Endothelial cell of umbilical vein (primary cell): ENCODE data around the gene GIMAP1. TPM values are rescaled to one million over a fixed set of nuclear protein-coding genes. Genes with fewer than 3 reads are reported as not detected.
"Not testable (repeated sequence)": the region's sequence is repeated elsewhere in the genome, so short reads cannot be mapped to it uniquely, and the experiment has no call there.

Source experiments
- BruUV-seq: library from RNA; stranded (reverse); fragments of 400-500 nt; replicated peaks from 2 replicates; lab custom pipeline; 2021; lab: Mats Ljungman, UMichigan
- CTCF ChIA-PET: fragments of 300-600, 350-600 bp; sonication (Branson Sonifier 250); formaldehyde crosslinking; loops from one replicate; lab custom pipeline; 2021; ENCODE audit warnings: antibody characterized with exemption, inconsistent platforms; lab: Charles Lee
- POLR2A ChIA-PET: fragments of 300-600, 350-600 bp; sonication (Branson Sonifier 250); formaldehyde crosslinking; loops from one replicate; lab custom pipeline; 2021; ENCODE audit warnings: antibody characterized with exemption, inconsistent platforms; lab: Charles Lee
- DNase-seq: peaks from one replicate; pipeline ENCODE4 v3.0.0-alpha.2; 2011; ENCODE audit warnings: low read depth, low spot score
- FAIRE-seq: peaks from 2 replicates; lab custom pipeline; 2011; peaks lifted over from hg19 to GRCh38; lab: Jason Lieb, UNC
- H2AFZ ChIP-seq: 2 replicates; pipeline ENCODE4 v1.6.0; 2012; ENCODE audit warnings: low read depth, low read length, control low read depth, inconsistent platforms
- H3K27ac ChIP-seq: 2 replicates; pipeline ENCODE4 v1.5.1; 2011; ENCODE audit warnings: low read depth, mild to moderate bottlenecking, control low read depth, low read length, moderate library complexity; ENCODE audit not compliant: insufficient read depth
- H3K27me3 ChIP-seq, 2 experiments: 2 replicates each; pipeline versions ENCODE4 v1.6.0 to v1.6.1; 2011; ENCODE audit warnings: low read length in 2 of 2, mixed read lengths in 1 of 2; ENCODE audit not compliant: control insufficient read depth in 2 of 2, insufficient read depth in 2 of 2
- H3K36me3 ChIP-seq, 2 experiments: 2 replicates in 1 of 2; 3 replicates in 1 of 2; pipeline ENCODE4 v1.5.1; 2011; ENCODE audit warnings: low read length in 2 of 2, mild to moderate bottlenecking in 1 of 2, moderate library complexity in 1 of 2; ENCODE audit not compliant: control insufficient read depth in 2 of 2, insufficient read depth in 2 of 2; ENCODE audit errors: extremely low read depth in 1 of 2
- H3K4me1 ChIP-seq: 3 replicates; pipeline ENCODE4 v1.5.1; 2011; ENCODE audit warnings: mild to moderate bottlenecking, low read length; ENCODE audit not compliant: control insufficient read depth, insufficient read depth; ENCODE audit errors: extremely low read depth
- H3K4me2 ChIP-seq: 2 replicates; pipeline ENCODE4 v1.6.1; 2011; ENCODE audit warnings: low read length, control low read depth, mixed read lengths; ENCODE audit not compliant: insufficient read depth
- H3K4me3 ChIP-seq, 3 experiments: fragments of 200-600 bp in 1 of 3; sonication (generic), shearing (Covaris generic) in 1 of 3; replicated peaks in 1 of 3; 2 replicates each; pipeline ENCODE4 v1.5.1; 2011 to 2016; ENCODE audit warnings: control low read depth in 3 of 3, low read length in 3 of 3, mild to moderate bottlenecking in 2 of 3, inconsistent platforms in 1 of 3, low read depth in 1 of 3, moderate library complexity in 1 of 3; ENCODE audit not compliant: insufficient read depth in 1 of 3
- H3K79me2 ChIP-seq: 2 replicates; pipeline ENCODE4 v1.6.0; 2012; ENCODE audit warnings: low read length, inconsistent platforms; ENCODE audit not compliant: control insufficient read depth, insufficient read depth
- H3K9ac ChIP-seq: replicated peaks from 2 replicates; pipeline ENCODE3; 2011; ENCODE audit warnings: low read length, control low read depth; ENCODE audit not compliant: insufficient read depth; ENCODE audit errors: extremely low read depth
- H3K9me1 ChIP-seq: replicated peaks from 3 replicates; pipeline ENCODE4 v1.6.0; 2011; ENCODE audit warnings: mild to moderate bottlenecking, low read length; ENCODE audit not compliant: control insufficient read depth, insufficient read depth; ENCODE audit errors: extremely low read depth
- H3K9me3 ChIP-seq: replicated peaks from 2 replicates; pipeline ENCODE4 v1.5.1; 2012; ENCODE audit warnings: low read length, inconsistent platforms; ENCODE audit not compliant: control insufficient read depth, insufficient read depth
- H4K20me1 ChIP-seq: replicated peaks from 2 replicates; pipeline ENCODE3; 2011; ENCODE audit warnings: mild to moderate bottlenecking, low read length; ENCODE audit not compliant: control insufficient read depth, insufficient read depth; ENCODE audit errors: extremely low read depth
- GATA2 ChIP-seq: IDR thresholded peaks from 2 replicates; pipeline ENCODE4 v1.7.0; 2011; ENCODE audit warnings: low read depth, mild to moderate bottlenecking, moderate library complexity, mixed read lengths, low read length; ENCODE audit not compliant: insufficient read length, insufficient read depth
- dilution Hi-C: fragments of 300-500 bp; cut with MboI; formaldehyde crosslinking; loops from one replicate; pipeline ENCODE4 v1.15.0; 2019; ENCODE audit warnings: low sequenced_read_pairs; ENCODE audit not compliant: extremely low pct_ligation_motif_present
- intact Hi-C: fragments of 100-400 bp; cut with micrococcal nuclease; formaldehyde crosslinking; loops from one replicate; pipeline ENCODE4 v1.10.0; 2022
- polyA plus RNA-seq, 4 experiments: library from polyadenylated mRNA; depleted of rRNA in 3 of 4; stranded (reverse) in 3 of 4; unstranded in 1 of 4; fragments of >200 nt; gene quantifications; 2 replicates each; pipeline versions ENCODE4 v1.2.1 to v1.2.3, GENCODE V29; 2011 to 2012; ENCODE audit warnings: missing spikeins in 1 of 4
- total RNA-seq: library from RNA; stranded (reverse); gene quantifications from 2 replicates; pipeline ENCODE4 v1.2.3, GENCODE V29; 2021

GIMAP1 gene
- total and polyA plus RNA-seq, 2 donors (not counting 3 experiments of a cell fraction or from before 2014, with no cell fraction given): 10.0 to 11.9 TPM

- peak overlapping the region; percentile 42 for H3K9ac ChIP-seq
- H3K36me3 ChIP-seq, H3K9me1 ChIP-seq, H3K4me3 ChIP-seq, BruUV-seq, H3K79me2 ChIP-seq, dilution Hi-C loops, H2AFZ ChIP-seq, H3K9me3 ChIP-seq, H4K20me1 ChIP-seq, H3K27me3 ChIP-seq: not testable (repeated sequence)
- H3K4me1 ChIP-seq: peaks cover 19% of the 10 kb centered on the region
- peak overlapping the region; percentile 77 for H3K4me2 ChIP-seq
- CTCF ChIA-PET: interaction anchor here (0.7 to 0.9 kb wide), 3 partner anchors 40 to 108 kb away, joined by 3 read pairs; partner anchors contain the start of gene GIMAP1
- DNase-seq (peak; percentile 83), FAIRE-seq (peak; percentile 61)
- peak; percentile 51 for TF ChIP-seq GATA2
- intact Hi-C loops: loop anchor here (1.0 to 2.0 kb wide), 6 partner anchors 8 to 226 kb away; partner anchors contain the start of genes GIMAP1, GIMAP2, GIMAP6 and GIMAP8
- peak overlapping the region; percentile 64 for H3K27ac ChIP-seq
- POLR2A ChIA-PET: interaction anchor here (1.2 to 1.4 kb wide), 2 partner anchors 39 to 45 kb away, joined by 3 to 5 read pairs; partner anchors contain the start of genes GIMAP1 and GIMAP6
These were observed 39.6 kb upstream of the GIMAP1 start for GRCh38 chr7:150676854-150677253.

GRCh38 chr7:150678601-150679000, 37.8 kb upstream of the GIMAP1 start:
- POLR2A ChIA-PET, H3K36me3 ChIP-seq, H3K9ac ChIP-seq, BruUV-seq, H3K79me2 ChIP-seq, H4K20me1 ChIP-seq, H3K9me1 ChIP-seq, H2AFZ ChIP-seq, H3K9me3 ChIP-seq, DNase-seq, CTCF ChIA-PET, dilution Hi-C loops, H3K4me3 ChIP-seq, H3K27me3 ChIP-seq, H3K4me2 ChIP-seq, FAIRE-seq, intact Hi-C loops, H3K27ac ChIP-seq: not testable (repeated sequence)
- H3K4me1 ChIP-seq: peaks cover 19% of the 10 kb centered on the region

GRCh38 chr7:150680364-150680763, 36.0 kb upstream of the GIMAP1 start:
- POLR2A ChIA-PET: interaction anchor here (0.7 kb wide), 1 partner anchor 39 kb away, joined by 4 read pairs; no protein-coding TSS in a partner anchor
- intact Hi-C loops, H3K36me3 ChIP-seq, H4K20me1 ChIP-seq, H3K9ac ChIP-seq, H3K27me3 ChIP-seq, H3K4me3 ChIP-seq, H3K9me3 ChIP-seq, DNase-seq, FAIRE-seq, H3K27ac ChIP-seq, H3K4me2 ChIP-seq, dilution Hi-C loops, H3K9me1 ChIP-seq, BruUV-seq, H2AFZ ChIP-seq, CTCF ChIA-PET, H3K79me2 ChIP-seq: not testable (repeated sequence)
- peaks cover 20% of the 10 kb centered on the region for H3K4me1 ChIP-seq
